BJ (cell line): ENCODE results near the gene B9D2. TPM values are rescaled to one million over a fixed set of nuclear protein-coding genes. Genes with fewer than 3 reads are reported as not detected.

Experiments
- CTCF ChIA-PET: fragments of 350-600 bp; formaldehyde crosslinking; extraction: SDS; loops from one replicate; lab custom pipeline; 2021; ENCODE audit warnings: antibody characterized with exemption, inconsistent platforms; lab: Yijun Ruan, JAX
- POLR2A ChIA-PET: fragments of 300-600 bp; sonication (Branson Sonifier 250); formaldehyde crosslinking; extraction: SDS; loops from one replicate; lab custom pipeline; 2021; ENCODE audit warnings: antibody characterized with exemption; lab: Charles Lee
- DNase-seq: peaks from one replicate; pipeline ENCODE4 v3.0.0-alpha.2; 2011; ENCODE audit warnings: low read depth
- H3K27me3 ChIP-seq: 2 replicates; pipeline ENCODE4 v1.6.0; 2011; ENCODE audit warnings: low read length; ENCODE audit not compliant: control insufficient read depth, insufficient read depth
- H3K36me3 ChIP-seq: 2 replicates; pipeline ENCODE4 v1.5.1; 2011; ENCODE audit warnings: low read length; ENCODE audit not compliant: control insufficient read depth, insufficient read depth
- H3K4me3 ChIP-seq: 2 replicates; pipeline ENCODE4 v1.5.1; 2011; ENCODE audit warnings: low read depth, mild to moderate bottlenecking, control low read depth, low read length
- polyA plus RNA-seq: library from polyadenylated mRNA; depleted of rRNA; stranded (reverse); fragments of >200 nt; gene quantifications from 2 replicates; pipeline ENCODE4 v1.2.3, GENCODE V29; 2011
- TF ChIP-seq, protein P1 (sequence below): IDR thresholded peaks from 2 replicates; pipeline ENCODE4 v1.5.1; 2011; ENCODE audit warnings: low read depth, mild to moderate bottlenecking, control low read depth, inconsistent platforms, low read length, moderate library complexity; ENCODE audit not compliant: insufficient read depth

The B9D2 gene
- polyA plus RNA-seq, 1 experiment, result 10.9 TPM

DNA sequence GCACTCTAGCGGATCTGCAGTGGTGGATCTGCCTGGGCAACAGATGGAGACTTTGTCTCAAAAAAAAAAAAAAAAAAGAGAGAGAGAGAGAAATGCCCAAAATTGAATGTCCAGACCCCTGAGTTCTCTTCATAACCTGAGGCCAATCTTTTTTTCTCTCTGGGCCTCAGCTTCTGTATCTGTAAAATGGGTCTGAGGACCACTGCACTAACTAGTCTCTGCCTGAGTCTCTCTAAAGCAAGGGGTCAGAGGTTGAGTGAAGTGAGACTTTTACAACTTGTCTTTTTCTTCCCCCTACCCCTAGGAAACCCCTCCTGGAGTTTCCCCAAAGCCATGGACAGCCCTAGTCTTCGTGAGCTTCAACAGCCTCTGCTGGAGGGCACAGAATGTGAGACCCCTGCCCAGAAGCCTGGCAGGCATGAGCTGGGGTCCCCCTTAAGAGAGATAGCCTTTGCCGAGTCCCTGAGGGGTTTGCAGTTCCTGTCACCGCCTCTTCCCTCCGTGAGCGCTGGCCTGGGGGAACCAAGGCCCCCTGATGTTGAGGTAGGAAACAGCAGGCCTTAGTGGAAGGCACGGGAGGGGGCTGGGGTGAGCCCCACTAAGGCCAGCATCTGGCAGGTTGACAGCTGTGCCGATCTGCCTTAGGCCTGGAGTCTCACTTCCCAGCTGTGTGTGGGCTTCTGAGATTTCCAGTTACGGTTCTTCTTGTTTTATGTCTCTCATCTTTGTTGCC, 14.2 kb upstream of the B9D2 start:
- no peak for DNase-seq
- CTCF ChIA-PET, result interaction anchor here (0.6 to 1.5 kb wide), 2 partner anchors 16 to 661 kb away, joined by 3 read pairs; partner anchors contain the start of gene ITPKC
- H3K36me3 ChIP-seq, result peaks cover 5% of the 10 kb centered on the region
- TF ChIP-seq, protein P1, sequence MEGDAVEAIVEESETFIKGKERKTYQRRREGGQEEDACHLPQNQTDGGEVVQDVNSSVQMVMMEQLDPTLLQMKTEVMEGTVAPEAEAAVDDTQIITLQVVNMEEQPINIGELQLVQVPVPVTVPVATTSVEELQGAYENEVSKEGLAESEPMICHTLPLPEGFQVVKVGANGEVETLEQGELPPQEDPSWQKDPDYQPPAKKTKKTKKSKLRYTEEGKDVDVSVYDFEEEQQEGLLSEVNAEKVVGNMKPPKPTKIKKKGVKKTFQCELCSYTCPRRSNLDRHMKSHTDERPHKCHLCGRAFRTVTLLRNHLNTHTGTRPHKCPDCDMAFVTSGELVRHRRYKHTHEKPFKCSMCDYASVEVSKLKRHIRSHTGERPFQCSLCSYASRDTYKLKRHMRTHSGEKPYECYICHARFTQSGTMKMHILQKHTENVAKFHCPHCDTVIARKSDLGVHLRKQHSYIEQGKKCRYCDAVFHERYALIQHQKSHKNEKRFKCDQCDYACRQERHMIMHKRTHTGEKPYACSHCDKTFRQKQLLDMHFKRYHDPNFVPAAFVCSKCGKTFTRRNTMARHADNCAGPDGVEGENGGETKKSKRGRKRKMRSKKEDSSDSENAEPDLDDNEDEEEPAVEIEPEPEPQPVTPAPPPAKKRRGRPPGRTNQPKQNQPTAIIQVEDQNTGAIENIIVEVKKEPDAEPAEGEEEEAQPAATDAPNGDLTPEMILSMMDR, result 0 out of 2 replicates have a peak, but pooled peaks have one; percentile 23
- H3K27me3 ChIP-seq, result no peaks in the 10 kb centered on the region
- POLR2A ChIA-PET, result interaction anchor here (0.6 kb wide), 1 partner anchor 703 kb away, joined by 11 read pairs; no protein-coding TSS in a partner anchor
- H3K4me3 ChIP-seq, result no peak overlapping the region

DNA sequence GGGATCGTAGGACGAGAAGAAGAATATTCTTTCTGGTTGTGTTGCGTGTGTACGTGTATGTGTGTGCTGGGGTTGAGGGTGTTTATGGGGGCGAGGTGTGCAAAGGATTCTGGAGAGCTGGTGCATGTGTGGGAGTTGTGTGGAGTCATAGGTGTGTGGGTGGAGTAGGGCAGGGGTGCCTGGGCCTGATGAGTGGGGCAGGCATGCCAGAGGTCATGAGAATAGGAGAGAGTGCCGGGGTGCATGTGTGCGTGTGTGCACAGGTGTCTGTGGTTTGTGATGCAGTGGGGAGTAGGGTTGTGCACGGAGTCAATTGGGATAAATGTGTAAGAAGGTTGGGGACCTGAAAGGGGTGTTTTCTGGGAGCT, 13.0 kb upstream of the B9D2 start:
- DNase-seq, result no peak
- Histone ChIP-seq H3K36me3 (peaks cover 1% of the 10 kb centered on the region; the same call in 1 of the 2 replicates), H3K4me3 (peak overlapping the region; percentile 50), H3K27me3 (no peaks in the 10 kb centered on the region)
- CTCF ChIA-PET, result interaction anchor here (1.4 kb wide), 1 partner anchor 9 kb away, joined by 3 read pairs; no protein-coding TSS in a partner anchor
- TF ChIP-seq, protein P1, result no peak
- POLR2A ChIA-PET, result interaction anchor here (0.9 kb wide), 1 partner anchor 12 kb away, joined by 10 read pairs; no protein-coding TSS in a partner anchor

DNA sequence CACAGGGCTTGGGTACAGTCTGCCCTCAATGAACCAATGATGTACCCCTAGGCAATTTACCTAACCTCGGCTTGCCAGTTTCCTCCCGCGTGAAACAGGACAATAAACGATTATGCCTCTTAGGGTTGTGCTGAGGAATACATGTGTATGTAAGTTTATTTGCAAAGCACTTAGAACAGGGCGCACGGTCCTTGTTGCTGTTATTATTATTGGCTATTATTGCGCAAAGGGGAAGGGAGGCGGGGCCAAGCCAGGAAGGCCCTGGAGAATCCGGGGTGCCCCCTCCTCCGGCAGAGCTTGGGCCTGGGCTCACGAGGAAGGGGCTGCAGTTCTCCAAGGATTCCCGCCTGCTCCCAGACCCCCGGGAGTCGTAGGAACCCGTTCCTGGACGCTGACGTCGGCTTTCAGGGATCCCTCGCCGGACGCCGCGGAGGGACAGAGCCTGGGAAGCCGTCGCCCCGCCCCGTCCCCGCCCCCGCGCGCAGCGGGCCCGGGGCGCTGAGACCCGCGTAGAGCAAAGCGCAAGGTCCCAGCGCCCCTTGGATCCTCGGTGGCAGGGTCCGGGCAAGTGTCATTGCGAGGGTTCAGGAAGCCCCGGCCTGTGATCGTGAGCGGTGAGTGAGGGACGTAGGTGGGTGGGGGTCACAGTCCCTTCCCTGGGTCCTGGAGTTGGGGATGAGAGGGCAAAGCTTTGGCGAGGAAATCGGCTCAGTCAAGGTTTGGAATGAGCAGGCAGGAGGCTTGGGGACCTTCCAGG, 12.5 kb upstream of the B9D2 start, which contains the start of gene TMEM91:
Gene TMEM91 (plus strand): TSS at position 293 of the 757 bp plus-strand sequence. CDS start 1,777 bp downstream, outside the sequence.
- POLR2A ChIA-PET, result interaction anchor here (0.9 kb wide), 1 partner anchor 12 kb away, joined by 10 read pairs; no protein-coding TSS in a partner anchor
- CTCF ChIA-PET, result interaction anchor here (1.4 kb wide), 1 partner anchor 9 kb away, joined by 3 read pairs; no protein-coding TSS in a partner anchor
- TF ChIP-seq, protein P1, result no peak
- DNase-seq, result no peak
- peak within 1 kb of the TSS; percentile 50 for H3K4me3 ChIP-seq
- no peaks in the 10 kb centered on the region for H3K27me3 ChIP-seq
- peaks cover 1% of the 10 kb centered on the region; the same call in 1 of the 2 replicates for H3K36me3 ChIP-seq

DNA sequence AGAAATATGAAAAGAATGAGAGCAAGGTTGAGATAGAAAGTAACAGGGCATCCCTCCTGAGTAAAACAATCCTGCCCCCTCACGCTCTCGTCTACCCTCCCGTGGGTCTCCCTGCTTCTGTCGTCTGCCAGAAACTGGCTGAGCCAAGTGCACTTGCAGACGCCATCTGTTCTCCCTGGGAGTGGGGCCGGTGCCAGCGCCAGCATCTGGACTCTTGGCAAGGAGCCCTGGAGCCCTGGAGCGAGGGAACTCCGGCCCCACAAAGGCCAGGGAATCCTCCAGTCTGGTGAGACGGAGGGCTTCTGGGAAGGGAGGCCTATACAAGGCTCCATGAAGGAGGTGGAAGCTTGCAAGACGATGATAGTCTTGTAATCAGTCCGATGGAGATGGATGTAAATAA, 10.0 kb upstream of the B9D2 start:
- no peak overlapping the region for H3K4me3 ChIP-seq
- peaks cover 1% of the 10 kb centered on the region; the same call in 1 of the 2 replicates for H3K36me3 ChIP-seq
- TF ChIP-seq, protein P1, result no peak
- CTCF ChIA-PET, result no interaction called here
- H3K27me3 ChIP-seq, result no peaks in the 10 kb centered on the region
- POLR2A ChIA-PET, result no interaction called here
- peak; percentile 71 for DNase-seq

DNA sequence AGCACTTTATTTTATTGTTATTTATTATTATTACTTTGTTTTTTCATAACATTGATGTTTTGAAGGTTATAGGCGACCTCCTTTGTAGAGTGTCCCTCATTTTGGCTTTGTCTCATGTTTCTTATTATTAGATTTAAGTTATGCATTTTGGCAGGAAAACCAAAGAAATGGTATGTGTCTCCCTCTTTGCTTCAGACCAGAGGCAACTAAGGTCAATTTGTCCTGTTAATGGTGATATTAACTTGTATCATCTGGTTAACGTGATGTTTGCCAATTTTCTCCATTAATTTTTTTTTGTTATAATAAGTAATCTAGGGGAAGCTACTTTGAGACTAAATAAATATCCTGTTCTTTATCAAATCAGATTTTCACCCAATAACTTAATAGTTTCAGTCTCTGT, 8.6 kb upstream of the B9D2 start:
- ChIA-PET POLR2A (interaction anchor here (0.6 kb wide), 1 partner anchor 8 kb away, joined by 3 read pairs; no protein-coding TSS in a partner anchor), CTCF (no interaction called here)
- DNase-seq, result no peak
- Histone ChIP-seq H3K27me3 (no peaks in the 10 kb centered on the region), H3K36me3 (no peaks in the 10 kb centered on the region; the same call in 1 of the 2 replicates), H3K4me3 (no peak overlapping the region)
- TF ChIP-seq, protein P1, result no peak
